NCI-H146 treated with DMSO at 0.1 percent for 48 hours (cell line): ENCODE results near the gene GZMB.
"Not testable (repeated sequence)": the region's sequence is repeated elsewhere in the genome, so short reads cannot be mapped to it uniquely, and the experiment has no call there.

Experiments used
- DNase-seq: peaks from one replicate; lab custom pipeline; 2025; ENCODE audit not compliant: unreplicated experiment; lab: John Stamatoyannopoulos, UW

GZMB gene, protein sequence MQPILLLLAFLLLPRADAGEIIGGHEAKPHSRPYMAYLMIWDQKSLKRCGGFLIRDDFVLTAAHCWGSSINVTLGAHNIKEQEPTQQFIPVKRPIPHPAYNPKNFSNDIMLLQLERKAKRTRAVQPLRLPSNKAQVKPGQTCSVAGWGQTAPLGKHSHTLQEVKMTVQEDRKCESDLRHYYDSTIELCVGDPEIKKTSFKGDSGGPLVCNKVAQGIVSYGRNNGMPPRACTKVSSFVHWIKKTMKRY

DNA sequence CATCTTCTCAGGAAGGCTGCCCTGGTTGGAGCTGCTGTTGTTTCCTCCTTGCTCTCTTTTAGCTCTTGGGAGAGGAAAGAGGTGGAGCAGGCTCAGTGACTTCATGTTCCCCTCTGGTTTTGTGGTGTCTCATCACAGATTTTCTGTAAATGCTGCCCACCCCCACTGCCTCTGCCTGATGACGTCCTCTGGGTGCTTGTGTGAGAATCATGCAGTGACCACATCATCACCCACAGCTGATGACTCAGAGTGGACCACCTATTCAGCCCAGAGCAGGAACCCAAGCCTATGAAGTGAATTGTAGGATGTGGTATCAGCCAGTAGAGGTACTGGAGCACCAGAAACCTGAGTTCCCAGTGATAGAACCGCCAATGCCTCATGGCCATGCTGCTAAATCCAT, at the start of gene GZMB:
Gene GZMB, minus strand, starts transcription at position 33 of the 400 bp plus-strand sequence. Its CDS starts 30 bp downstream, at position 3.
- no peak for DNase-seq

DNA sequence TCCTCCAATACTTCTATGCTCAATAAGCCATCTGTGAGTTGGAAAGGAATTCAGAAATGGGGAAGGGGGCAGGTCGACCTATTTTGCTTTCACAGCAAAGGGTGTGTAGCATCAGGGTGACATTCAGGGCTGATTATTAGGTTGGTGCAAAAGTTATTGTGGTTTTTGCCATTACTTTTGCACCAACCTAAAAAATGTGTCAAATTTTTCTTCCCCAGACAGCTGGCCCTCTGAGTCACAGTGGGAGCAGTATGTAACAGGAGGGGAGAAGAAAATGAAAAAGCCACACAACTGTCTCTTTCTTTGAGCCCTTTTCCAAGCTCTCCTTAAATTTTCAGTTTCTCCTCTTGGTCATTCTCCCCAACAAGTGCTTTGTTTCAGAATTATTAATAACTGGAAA, 47.1 kb upstream of the GZMB start:
- DNase-seq, result no peak

DNA sequence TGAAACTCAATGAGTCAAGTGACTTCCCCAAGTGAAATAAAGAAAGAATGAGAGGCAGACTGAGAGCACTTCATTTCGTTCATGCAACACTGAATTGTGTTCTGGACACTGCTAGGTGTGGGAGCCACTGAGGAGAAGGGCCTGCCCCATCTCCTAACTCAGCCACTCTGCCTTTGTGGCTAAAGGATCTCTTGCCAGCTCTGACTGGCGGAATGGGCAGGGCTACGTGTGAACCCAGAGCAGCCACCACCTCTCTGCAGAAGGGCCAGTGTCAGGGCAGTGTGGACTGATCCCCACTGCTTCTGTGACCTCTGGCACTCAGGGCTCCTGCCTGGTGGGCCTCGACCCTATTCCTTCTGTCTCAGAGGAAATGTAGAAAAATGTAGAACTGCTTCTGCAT, 46.5 kb upstream of the GZMB start:
- no peak for DNase-seq

DNA sequence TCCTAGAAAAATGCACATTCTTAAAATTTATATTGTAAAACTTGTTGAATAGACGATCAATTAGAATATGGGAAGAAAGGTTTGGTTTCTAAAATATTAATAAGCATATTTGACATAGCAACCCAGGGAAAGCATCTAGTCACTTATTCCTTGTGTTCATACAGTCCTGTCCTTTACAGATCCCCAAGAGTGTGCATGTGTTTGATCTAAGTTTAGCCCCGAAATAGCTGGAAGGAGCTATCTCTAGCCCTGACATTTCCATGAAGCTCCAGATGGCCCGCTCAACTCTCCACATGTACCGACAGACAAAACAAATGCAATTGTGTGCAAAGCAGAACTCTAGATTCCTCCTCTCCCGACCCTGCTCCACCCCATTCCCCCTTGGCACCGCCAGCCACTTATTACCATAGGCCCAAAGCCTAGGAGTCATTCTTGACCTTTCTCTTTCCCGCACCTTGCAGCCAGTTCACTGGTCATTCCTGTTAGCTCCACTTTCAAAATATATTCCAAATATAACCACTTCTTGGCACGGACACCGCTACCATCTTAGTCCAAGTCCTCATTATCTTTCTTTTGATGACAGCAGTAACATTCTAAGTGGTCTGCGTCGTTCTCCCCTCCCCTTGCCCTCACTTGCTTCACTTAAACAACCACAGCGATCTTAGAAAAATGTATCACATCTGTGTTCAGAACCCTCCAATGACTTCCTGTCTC, 45.4 kb upstream of the GZMB start:
- no peak for DNase-seq

DNA sequence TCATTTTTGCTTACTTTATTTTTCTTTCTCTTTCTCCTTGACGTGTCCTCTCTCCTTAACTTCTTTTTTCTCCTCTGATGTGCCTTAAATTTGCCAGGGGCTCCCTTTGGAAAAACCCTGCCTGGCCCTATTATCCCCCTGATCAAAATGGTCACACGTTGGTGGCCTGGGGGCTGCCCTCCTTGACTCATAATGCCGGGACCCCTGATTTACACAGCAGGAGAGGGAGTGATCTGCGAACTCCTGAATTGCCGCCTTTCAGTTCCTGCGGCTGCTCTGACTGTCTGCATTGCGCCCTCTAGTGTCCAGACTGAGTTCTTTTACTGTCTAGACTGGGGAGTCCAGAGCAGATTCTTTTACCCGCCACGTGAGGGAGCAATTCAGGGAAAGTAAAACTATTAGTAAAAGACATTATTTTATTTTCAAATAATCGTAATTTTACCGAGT, 44.8 kb upstream of the GZMB start:
- peak; percentile 61 for DNase-seq

DNA sequence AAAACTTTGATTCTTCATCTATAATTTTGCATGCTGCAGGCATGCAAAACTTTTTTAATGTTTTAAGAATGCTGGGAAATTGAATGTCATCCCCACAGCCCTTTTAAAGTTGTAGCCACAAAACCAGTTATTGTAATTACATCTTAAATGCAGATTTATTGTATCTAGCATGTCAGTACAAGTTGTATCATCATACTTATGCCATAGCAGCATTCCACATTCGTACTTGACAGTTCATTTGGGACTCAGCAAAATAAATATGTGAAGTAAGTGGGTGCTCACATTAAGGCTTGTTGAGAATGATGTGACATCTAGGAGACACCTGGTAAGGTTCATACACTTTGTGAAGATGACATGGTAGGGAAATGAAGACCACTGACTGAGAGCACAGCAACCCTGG, 44.0 kb upstream of the GZMB start:
- no peak for DNase-seq

DNA sequence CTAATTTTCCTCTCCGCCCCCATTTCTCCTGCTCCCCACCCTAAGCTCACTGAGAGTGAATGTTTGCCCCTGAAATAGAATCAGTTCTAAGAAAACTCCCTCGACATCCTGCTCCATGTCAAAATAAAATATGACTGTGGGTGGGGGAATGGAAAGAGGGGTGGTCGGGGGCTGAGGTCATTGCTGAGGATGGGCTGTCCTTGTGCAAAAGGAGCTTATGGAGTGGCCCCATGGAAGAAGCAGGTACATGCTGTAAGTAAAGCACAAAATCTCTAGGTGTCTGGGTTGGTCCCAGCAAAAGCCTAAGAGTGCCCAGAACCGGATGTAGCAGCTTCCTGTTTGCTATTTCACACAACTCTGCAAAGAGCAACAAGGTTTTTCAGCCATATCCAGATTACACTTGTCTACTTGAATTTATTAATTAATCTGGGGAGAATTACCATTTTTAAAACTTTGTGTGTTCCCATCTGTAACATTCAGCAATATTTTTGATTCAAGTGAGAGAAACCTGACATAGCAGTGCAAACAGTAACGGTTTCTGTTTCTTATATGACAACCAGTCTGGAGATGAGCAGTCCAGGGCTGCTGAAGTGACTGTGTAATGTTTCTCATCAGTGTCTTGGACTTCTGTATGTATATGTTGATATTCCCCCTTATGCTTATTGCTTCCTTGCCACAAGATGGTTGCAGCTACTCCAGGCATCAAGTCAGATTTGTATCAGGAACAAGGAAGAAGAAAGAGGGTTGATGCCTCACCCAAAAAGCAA, 40.4 kb upstream of the GZMB start:
- no peak for DNase-seq

DNA sequence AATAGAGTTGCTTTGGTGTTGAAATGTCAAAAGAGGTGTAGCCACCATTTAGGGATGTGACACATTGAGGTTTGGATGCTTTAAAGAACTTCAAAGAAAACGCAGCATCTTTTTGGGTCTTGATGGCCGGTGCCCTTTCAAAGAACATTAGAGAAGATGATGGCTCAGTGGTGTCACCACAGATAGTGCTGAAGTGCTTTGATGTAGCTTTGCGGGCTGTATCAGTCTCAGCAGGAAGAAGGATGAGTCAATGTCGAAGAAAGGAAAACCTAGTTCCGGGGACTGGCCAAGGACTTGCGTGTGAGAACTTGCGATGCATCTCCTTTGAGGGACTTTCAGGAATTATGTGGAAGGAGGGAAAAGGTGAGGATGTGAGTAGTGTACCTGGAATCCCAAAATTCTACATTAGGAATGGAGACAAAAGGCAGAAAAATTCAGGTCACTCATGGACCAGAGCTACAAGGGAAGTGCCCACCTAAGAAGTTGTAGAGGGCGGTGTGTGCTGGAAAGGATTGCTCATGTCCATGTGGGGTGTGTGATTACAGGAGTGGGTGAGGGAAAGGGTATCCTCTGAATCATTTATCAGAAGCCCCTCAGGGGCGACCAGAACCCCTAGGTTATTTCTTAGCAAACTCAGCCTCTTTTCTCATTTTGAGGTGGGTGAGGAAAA, 39.7 kb upstream of the GZMB start:
- DNase-seq, result no peak

DNA sequence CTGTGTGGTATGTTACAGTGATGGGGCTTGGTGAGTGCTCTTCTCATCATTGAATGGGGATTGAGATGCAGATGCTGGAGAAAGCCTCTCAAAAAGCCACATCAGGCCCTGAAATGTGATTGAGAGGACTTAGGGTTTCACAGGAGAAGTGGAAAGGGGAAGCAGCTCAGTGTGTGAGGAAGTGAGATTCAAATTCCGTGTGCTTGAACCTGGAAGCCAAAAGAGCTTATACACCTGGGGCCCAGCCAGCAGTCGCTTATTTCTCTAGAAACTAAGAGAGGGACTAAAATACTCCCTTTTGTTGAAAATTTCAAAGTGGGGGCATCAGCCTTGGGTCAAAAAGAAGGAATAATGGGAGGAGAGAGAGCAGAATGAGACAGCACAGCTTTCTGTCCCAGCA, 39.1 kb upstream of the GZMB start:
- DNase-seq, result no peak

DNA sequence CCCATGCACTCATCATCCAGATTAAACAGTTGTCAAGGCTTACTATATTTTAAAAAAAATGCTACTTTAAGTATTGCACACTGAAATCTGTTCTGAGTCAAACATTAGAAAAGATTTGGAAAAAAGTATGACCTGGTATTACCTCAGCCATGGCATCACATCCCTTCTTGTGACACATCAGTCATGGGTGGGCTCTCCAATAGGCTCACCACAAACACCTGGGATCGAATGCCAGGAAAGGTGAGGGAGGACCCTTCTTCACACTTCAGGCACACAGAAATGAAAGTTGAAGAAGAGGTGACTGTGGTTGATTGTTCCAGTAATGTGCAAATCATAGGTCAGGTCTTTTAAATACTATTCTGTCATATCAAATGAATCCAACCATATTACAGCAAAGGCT, 36.6 kb upstream of the GZMB start:
- no peak for DNase-seq

DNA sequence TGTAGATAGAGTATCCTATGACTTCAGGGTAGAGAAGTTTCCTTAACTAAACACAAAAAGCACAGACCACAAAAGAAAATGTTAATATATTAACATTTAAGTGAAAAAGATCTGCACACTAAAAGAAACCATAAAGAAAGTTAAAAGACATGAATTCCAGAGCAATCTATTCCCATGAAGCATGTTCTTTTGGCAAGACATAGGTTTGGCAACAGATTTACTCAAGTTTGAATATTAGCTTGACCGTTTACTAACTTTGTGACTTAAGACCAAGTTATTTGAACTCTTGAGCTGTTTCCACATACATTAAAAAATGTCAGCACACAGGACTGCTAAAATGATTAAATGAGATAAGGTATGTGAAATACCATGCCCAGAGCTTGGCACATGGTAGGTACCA, 35.7 kb upstream of the GZMB start:
- no peak for DNase-seq

DNA sequence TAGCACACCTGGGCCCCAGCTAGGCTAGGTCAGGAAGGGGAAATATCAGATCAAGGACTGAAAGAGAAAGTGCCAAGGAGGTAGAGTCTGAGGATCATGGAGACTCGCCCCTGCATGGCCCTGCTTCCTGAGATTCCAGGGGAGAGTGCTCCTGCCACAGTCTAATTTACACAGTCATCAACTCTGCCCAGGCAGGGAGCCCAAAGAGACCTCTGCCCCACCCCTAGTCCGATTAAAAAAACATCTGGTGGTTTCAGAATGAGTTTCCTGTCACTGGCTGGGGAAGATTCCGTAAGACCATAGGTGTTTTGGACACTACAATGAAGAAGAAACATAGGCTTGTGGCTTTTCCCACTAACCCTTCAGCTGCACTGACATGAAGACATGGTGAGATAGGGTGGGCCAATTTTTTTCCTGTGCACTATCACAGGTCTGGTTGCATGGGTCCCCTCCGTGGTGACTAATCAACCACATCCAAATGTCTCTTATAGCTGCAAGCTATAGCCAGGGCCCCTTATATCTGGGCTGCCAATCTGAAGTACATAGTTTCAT, 31.5 kb upstream of the GZMB start:
- DNase-seq, result no peak

DNA sequence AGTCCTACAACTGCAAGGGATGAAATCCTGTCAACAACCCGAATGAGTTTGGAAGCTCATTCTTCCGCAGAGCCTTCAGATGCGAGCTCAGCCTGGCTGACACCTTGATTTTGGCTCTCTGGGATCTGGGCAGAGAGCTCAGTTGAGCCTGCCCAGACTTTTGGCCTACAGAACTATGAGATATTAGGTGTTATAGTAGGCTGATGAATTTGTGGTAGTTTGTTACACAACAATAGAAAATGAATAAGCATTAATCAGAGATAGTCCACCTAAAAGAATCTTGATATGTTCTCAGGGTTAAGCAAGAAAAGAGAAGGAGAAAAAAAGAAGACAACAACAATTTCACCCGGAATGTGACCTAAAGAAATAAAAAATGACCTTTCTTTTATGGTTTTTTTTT, 30.4 kb upstream of the GZMB start:
- no peak for DNase-seq

DNA sequence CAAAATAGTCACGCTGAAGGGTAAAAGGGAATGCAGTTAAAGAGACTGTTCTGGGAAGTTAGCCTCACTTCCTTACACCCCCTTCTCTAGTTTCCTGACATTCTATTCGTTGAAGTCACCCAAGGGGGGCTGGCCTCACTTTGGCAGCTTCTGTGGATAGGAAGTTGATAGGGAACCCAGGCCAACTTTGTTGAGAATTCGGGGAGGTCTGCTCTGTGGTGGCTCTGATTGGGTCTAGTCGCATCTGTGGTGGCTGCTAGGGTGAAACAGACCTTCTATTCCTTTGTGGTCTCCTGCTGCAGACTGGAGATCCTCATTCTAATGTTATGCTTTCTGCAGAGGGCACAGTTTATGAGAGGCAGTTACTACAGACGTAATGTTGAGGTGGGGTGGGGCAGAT, 28.8 kb upstream of the GZMB start:
- no peak for DNase-seq

DNA sequence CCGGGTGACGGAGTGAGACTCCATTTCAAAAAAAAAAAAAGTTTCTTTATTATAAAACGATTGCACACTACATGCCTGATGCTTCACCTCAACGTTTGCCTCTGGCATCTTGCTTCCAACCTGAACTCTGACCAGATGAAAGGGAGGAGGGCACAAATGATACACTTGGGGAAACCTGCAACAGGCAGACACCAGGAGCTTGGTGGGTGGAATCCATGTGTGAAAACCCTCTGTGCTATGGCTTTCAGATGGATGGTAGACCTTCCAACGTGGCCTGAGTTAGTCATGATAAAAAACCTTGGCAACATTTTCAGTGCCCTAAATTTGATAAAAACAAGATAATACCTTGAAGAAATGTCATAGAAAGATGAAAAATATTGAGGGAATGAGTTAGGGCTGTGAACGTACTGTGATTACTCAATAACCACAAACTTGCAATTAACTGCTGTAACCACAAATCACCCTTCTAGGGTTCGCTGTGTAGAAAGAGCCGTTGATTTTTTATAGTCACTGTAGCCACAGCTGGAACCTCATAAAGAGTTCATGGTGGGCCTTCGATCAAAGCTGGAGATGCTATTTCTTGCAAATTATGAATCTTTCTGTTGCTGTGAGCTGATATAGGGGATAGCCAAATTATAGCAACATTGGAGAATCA, 26.1 kb upstream of the GZMB start:
- no peak for DNase-seq

DNA sequence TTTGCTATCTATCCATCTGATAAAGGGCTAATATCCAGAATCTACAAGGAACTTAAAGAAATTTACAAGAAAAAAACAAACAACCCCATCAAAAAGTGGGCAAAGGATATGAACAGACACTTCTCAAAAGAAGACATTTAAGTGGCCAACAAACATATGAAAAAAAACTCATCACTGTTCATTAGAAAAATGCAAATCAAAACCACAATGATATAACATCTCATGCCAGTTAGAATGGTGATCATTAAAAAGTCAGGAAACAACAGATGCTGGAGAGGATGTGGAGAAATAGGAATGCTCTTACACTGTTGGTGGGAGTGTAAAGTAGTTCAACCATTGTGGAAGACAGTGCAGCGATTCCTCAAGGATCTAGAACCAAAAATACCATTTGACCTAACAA, 14.4 kb upstream of the GZMB start:
- DNase-seq, result not testable (repeated sequence)

DNA sequence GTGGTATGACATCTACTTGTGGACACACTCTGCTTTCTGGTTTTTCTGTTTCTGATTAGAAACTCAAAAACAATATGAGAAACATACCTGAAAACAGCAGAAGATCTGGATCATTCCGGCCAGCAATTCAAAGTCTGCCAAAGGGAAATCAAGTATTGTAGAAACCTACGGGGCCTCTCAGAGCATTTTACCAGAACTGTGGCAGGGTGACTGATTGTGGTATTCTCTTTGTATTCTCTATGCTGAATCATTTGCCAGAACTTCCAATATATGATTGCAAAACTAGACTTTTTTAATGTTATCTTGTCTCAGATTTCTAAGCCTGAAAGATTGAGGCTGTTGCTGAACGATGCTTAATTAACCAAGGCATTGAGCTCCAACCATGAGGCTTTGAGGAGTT, 5.9 kb upstream of the GZMB start:
- no peak for DNase-seq

DNA sequence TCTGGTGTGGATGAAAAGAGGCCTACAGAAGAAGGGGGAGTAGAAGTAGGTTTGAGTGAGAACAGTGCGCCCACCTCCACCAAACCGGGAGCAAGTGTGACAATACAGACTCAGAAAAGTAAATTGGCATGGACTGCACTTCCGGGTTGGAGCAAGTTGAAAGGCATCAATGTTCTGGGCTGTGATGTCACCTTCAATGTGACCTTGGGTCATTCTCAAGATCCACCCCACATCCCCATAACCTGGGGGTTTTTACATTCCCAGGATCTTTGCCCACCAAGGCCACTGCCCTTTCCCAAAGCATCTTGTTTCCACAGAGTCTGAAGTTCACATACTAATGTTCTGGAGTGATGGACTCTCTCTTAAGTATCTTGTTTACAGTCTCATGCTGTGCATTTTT, 5.3 kb upstream of the GZMB start:
- DNase-seq, result no peak

DNA sequence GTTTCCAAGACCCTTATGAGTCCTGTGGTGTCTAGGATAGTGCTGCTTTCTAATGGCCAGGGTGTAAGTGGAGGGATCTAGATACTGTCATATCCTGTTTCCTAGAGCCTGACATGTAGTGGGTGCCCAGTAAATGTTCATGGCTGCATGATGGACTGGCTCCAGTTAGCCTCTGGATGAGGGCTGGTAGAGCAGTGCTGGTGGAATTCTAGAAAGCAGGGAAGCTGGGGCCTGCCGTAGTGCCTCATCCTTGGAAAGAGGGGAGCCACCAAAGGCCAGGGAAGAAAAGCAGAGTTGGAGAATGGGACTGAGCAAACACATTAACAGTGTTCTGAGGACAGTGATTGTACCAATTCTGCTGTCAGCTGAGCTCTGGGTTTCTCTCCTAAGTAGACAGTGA, 637 bp downstream of the GZMB start:
- DNase-seq, result no peak

DNA sequence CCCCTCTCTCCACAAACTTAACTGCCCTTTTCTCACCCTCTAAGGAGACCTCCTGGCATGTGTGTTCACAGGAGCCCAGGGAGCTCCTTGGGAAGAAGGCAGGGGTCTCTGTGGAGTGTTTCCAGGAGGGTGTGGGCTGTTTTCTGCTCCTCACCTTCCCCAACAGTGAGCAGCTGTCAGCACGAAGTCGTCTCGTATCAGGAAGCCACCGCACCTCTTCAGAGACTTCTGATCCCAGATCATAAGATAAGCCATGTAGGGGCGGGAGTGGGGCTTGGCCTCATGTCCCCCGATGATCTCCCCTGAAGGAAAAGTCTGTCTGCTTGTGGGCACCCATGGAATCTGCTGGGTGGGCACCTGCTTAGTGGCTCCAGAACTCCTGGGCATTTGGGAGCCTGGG, 1.2 kb downstream of the GZMB start:
- DNase-seq, result no peak

DNA sequence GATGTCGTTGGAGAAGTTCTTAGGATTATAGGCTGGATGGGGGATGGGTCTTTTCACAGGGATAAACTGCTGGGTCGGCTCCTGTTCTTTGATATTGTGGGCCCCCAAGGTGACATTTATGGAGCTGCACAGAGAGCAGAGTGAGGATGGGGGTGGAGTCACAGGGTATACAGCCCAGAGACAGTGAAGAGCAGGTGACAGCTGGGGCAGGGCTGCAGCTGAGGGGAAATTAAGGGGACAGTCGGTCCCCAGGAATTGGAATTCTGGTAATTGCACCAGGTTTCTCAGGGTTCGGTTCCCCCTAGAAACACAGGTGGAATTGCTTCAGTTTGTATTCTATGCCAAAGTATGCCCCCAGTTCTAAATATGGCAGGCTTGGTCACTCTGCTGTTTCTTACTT, 1.7 kb downstream of the GZMB start:
- no peak for DNase-seq
